HG03432 (cell line): Measurements from ENCODE around the gene SIGLEC15.
"Not testable (repeated sequence)": the region's sequence is repeated elsewhere in the genome, so short reads cannot be mapped to it uniquely, and the experiment has no call there.

Experiments used
- ATAC-seq: cut with Tn5 transposase; IDR thresholded peaks from one replicate; pipeline ENCODE4 v1.9.1; 2021; ENCODE audit warnings: mild to moderate bottlenecking, moderate library complexity; ENCODE audit not compliant: unreplicated experiment

SIGLEC15 gene

GRCh38 chr18:45841765-45842442, 16.4 kb downstream of the SIGLEC15 start:
- no peak for ATAC-seq

GRCh38 chr18:45843019-45843418, 17.5 kb downstream of the SIGLEC15 start:
- no peak for ATAC-seq

- ATAC-seq: no peak
Observed at GRCh38 chr18:45844938-45845337, 19.5 kb downstream of the SIGLEC15 start.

GRCh38 chr18:45845410-45845809, 19.9 kb downstream of the SIGLEC15 start:
- ATAC-seq: no peak

GRCh38 chr18:45847119-45847518, 21.6 kb downstream of the SIGLEC15 start:
- no peak for ATAC-seq

GRCh38 chr18:45848643-45849042, 23.2 kb downstream of the SIGLEC15 start:
- ATAC-seq: not testable (repeated sequence)

- ATAC-seq: no peak
Observed at GRCh38 chr18:45849529-45849928, 24.1 kb downstream of the SIGLEC15 start.

GRCh38 chr18:45850021-45850420, 24.5 kb downstream of the SIGLEC15 start:
- no peak for ATAC-seq

- no peak for ATAC-seq
Observed at GRCh38 chr18:45851161-45851925, 25.9 kb downstream of the SIGLEC15 start.

- ATAC-seq: no peak
Observed at GRCh38 chr18:45852631-45853030, 27.2 kb downstream of the SIGLEC15 start.

- no peak for ATAC-seq
Observed at GRCh38 chr18:45854036-45854586, 28.6 kb downstream of the SIGLEC15 start.

GRCh38 chr18:45856531-45856930, 31.1 kb downstream of the SIGLEC15 start:
- ATAC-seq: no peak

GRCh38 chr18:45859334-45859733, 33.9 kb downstream of the SIGLEC15 start:
- ATAC-seq: no peak

- no peak for ATAC-seq
Observed at GRCh38 chr18:45860492-45860891, 35.0 kb downstream of the SIGLEC15 start.

- ATAC-seq: no peak
Observed at GRCh38 chr18:45860971-45861370, 35.5 kb downstream of the SIGLEC15 start.

GRCh38 chr18:45861926-45862325, 36.5 kb downstream of the SIGLEC15 start:
- no peak for ATAC-seq

- no peak for ATAC-seq
Observed at GRCh38 chr18:45863469-45863868, 38.0 kb downstream of the SIGLEC15 start.

- no peak for ATAC-seq
Observed at GRCh38 chr18:45864081-45864480, 38.6 kb downstream of the SIGLEC15 start.

GRCh38 chr18:45865466-45865865, 40.0 kb downstream of the SIGLEC15 start:
- ATAC-seq: no peak

GRCh38 chr18:45870419-45870818, 44.9 kb downstream of the SIGLEC15 start:
- no peak for ATAC-seq

- ATAC-seq: no peak
Observed at GRCh38 chr18:45871431-45872084, 46.1 kb downstream of the SIGLEC15 start.
